Activated naive CD4-positive, alpha-beta T cell treated with anti-CD3 and anti-CD28 coated beads for 36 hours (primary cell): ENCODE measurements around the gene BLACAT1. TPM values are rescaled to one million over a fixed set of nuclear protein-coding genes. Genes with fewer than 3 reads are reported as not detected.

Experiments used
- CTCF ChIA-PET: fragments of 350-600 bp; sonication (Branson Sonifier 250); formaldehyde crosslinking; loops from one replicate; lab custom pipeline; 2021; ENCODE audit warnings: antibody characterized with exemption; lab: Charles Lee
- DNase-seq: peaks from one replicate; pipeline ENCODE4 v3.0.0-alpha.2; 2020
- H3K27ac Mint-ChIP-seq: one replicate; pipeline ENCODE4 v1.8.0; 2021; ENCODE audit warnings: mild to moderate bottlenecking, mixed read lengths
- H3K27me3 Mint-ChIP-seq: one replicate; pipeline ENCODE4 v1.8.0; 2021; ENCODE audit warnings: low read depth, mixed read lengths
- H3K36me3 Mint-ChIP-seq: one replicate; pipeline ENCODE4 v1.8.0; 2021; ENCODE audit warnings: low read depth, mixed read lengths
- H3K4me1 Mint-ChIP-seq: one replicate; pipeline ENCODE4 v1.8.0; 2021; ENCODE audit warnings: low read depth, mixed read lengths
- H3K4me3 Mint-ChIP-seq: one replicate; pipeline ENCODE4 v1.8.0; 2021; ENCODE audit warnings: mild to moderate bottlenecking, moderate library complexity, mixed read lengths
- H3K9me3 Mint-ChIP-seq: one replicate; pipeline ENCODE4 v1.8.0; 2021; ENCODE audit warnings: mixed read lengths
- intact Hi-C: fragments of 100-400 bp; cut with micrococcal nuclease; formaldehyde crosslinking; loops from one replicate; pipeline ENCODE4 v1.15.1; 2023
- total RNA-seq, 2 experiments: library from RNA; stranded (reverse); gene quantifications; one replicate each; pipeline ENCODE4 v1.2.3, GENCODE V29; 2021

The BLACAT1 gene
- total RNA-seq, result under 1 TPM; 0.14 to 0.30 TPM

DNA sequence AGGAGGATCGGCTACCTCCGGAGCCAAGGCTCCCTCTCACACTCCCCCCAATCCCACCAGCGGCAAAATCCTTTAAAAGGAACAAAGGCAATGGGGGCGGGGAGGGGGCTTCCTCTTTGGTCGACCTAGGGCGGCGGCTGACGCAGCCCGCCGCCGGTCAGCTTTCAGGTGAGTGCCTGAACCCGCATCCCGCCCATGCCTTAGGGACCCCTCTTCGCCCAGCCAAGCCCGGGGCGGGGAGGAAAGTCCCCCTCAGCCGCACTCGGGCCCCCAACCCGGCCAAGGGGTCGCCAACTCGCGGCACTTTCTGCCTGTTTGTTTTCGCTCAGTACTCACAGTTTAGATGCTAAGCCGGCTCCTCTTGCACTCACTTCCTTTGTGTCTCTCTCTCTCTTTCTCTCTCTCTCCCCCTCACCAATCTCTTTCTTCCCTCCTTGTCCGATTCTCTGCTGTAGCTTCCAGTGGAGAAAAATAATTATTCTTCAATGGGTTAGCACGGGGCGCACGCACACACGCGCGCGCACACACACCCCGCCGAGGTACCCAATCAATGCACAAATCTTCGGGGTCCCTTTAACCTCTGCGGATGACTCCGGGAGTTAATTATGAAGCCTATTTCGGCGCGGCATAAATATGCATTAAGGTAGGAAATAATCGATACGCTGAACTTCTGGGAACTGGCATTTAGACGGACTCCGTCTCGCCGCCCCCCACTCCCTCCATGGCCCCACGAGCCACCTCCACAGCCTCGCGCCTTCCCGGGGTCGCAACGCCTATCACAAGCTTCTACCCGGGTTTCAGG lies at the start of gene BLACAT1:
Gene BLACAT1 (minus strand): TSS at position 465 of the 802 bp plus-strand sequence.
- H3K27me3 Mint-ChIP-seq, result peaks cover 70% of the 10 kb centered on the region

DNA sequence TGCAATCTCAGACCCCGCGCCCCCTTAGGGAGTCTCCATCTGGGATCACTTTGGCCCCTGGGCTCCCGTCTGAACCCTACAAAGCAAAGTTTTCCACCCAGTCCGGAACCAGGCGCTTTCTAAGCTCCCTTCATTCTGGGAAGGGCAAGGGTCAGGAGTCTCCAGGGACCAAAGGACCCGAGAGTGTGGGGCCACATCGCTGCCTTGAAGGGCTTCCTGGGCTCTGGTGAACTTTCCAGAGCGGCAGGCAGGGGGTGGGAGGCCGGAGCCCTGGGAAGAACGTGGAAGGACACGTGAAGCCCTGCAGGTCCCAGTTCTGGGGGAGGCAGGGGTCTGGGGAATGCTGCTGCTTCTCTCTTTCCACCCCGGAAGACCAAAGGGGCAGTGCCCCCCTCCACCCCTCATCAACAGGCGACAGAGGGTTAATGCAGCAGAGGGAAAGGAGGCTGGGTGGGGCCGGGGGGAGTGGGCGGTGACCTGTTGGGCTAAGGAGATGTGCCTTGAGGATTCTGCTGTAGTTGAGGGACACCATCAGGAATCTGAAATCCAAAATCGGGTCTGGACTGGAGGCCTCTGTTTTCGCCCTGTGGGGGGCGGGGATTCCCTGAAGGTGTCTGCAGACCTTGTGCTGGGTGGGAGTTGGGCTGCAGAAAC lies 49.4 kb upstream of the BLACAT1 start:
- Mint-ChIP-seq H3K4me3 (peak overlapping the region; percentile 65), H3K27me3 (no peaks in the 10 kb centered on the region), H3K4me1 (peaks cover 13% of the 10 kb centered on the region), H3K36me3 (no peaks in the 10 kb centered on the region), H3K9me3 (no peaks in the 10 kb centered on the region), H3K27ac (no peak overlapping the region)
- no peak for DNase-seq
- CTCF ChIA-PET, result interaction anchor here (1.0 to 1.4 kb wide), 3 partner anchors 19 to 151 kb away, joined by 3 read pairs; no protein-coding TSS in a partner anchor
- intact Hi-C loops, result no loop called here

More for the DNA sequence above, at the start of gene BLACAT1:
- Mint-ChIP-seq H3K36me3 (no peaks in the 10 kb centered on the region), H3K4me3 (peak within 1 kb of the TSS; percentile 64), H3K4me1 (peaks cover 10% of the 10 kb centered on the region), H3K27ac (no peak within 1 kb of the TSS), H3K9me3 (no peaks in the 10 kb centered on the region)
- DNase-seq, result no peak
- intact Hi-C loops, result no loop called here
- CTCF ChIA-PET, result interaction anchor here (0.8 to 1.5 kb wide), 6 partner anchors 29 to 131 kb away, joined by 3 to 4 read pairs (median 3); no protein-coding TSS in a partner anchor

GRCh38 chr1:205504311-205505075 lies 48.6 kb upstream of the BLACAT1 start, which contains the start of gene CDK18:
TSS of gene CDK18 (plus strand) at chr1:205504669. CDS start at chr1:205523168, 18,499 bp downstream.
- H3K9me3 Mint-ChIP-seq, result no peaks in the 10 kb centered on the region
- CTCF ChIA-PET, result interaction anchor here (1.0 to 1.4 kb wide), 3 partner anchors 20 to 150 kb away, joined by 3 read pairs; no protein-coding TSS in a partner anchor
- no peak within 1 kb of the TSS for H3K27ac Mint-ChIP-seq
- peak; percentile 58 for DNase-seq
- H3K4me1 Mint-ChIP-seq, result peaks cover 13% of the 10 kb centered on the region
- intact Hi-C loops, result no loop called here
- no peaks in the 10 kb centered on the region for H3K27me3 Mint-ChIP-seq
- H3K36me3 Mint-ChIP-seq, result no peaks in the 10 kb centered on the region
- peak within 1 kb of the TSS; percentile 65 for H3K4me3 Mint-ChIP-seq

DNA sequence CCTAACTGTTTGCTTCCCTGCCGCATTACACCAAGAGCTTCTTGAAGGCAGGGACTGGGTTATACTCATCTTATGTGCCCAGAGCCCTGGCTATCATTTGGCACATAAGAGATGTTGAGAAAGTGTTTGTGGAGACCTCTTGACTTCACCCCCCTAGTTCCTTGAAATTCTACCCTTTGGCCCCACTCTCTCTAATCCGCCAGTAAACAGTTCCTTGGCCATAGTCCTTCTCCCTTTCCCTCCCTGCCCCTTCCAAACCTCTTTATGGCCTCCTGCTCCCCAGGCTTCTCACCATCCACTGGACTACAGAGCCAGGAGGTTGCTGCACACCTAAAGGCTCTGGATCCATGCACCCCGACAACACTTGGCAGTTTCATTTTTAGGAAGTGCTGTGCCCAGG lies 47.1 kb upstream of the BLACAT1 start:
- CTCF ChIA-PET, result interaction anchor here (1.1 to 6.4 kb wide), 2 partner anchors 9 to 15 kb away, joined by 6 to 45 read pairs; no protein-coding TSS in a partner anchor

DNA sequence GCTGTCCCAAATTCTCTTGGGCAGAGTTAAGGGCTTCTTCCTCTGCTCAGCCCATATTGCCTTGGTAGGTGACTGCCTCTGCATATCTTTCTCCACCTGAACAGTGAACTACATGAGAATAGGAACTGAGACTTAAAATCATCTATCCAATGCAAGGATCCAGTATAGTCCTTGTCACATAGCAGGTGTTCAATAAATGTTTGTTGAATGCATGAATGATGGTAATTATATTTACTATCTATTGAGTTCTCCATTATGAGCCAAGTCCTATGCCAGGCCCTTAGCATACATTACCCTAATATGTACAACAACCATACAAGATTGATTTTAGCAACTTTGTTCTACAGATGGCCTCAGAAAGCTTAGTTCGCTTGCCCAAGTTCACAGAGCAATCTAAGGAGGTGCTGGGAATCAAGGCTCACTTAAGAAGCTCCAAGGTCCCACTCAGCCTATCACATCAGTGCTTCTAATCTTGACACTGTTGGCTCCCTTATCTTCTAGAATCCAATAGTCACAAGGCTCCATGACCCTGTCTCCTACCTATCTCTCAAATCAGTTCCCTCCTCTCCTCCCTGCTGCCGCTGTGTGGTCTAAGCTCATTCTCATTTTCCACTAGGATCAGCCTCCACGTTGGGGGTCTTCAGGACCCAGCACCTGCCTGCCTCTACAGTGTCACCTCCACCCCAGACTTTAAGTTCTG lies 46.4 kb upstream of the BLACAT1 start:
- intact Hi-C loops, result no loop called here
- no peak overlapping the region for H3K4me3 Mint-ChIP-seq
- H3K27ac Mint-ChIP-seq, result no peak overlapping the region
- peaks cover 13% of the 10 kb centered on the region for H3K4me1 Mint-ChIP-seq
- CTCF ChIA-PET, result interaction anchor here (1.1 to 6.4 kb wide), 4 partner anchors 9 to 1004 kb away, joined by 3 to 45 read pairs (median 5); no protein-coding TSS in a partner anchor
- no peaks in the 10 kb centered on the region for H3K36me3 Mint-ChIP-seq
- no peak for DNase-seq
- H3K27me3 Mint-ChIP-seq, result no peaks in the 10 kb centered on the region
- no peaks in the 10 kb centered on the region for H3K9me3 Mint-ChIP-seq

More for the DNA sequence above, 47.1 kb upstream of the BLACAT1 start:
- Mint-ChIP-seq H3K36me3 (no peaks in the 10 kb centered on the region), H3K27me3 (no peaks in the 10 kb centered on the region), H3K27ac (no peak overlapping the region), H3K4me1 (peaks cover 13% of the 10 kb centered on the region), H3K4me3 (no peak overlapping the region), H3K9me3 (no peaks in the 10 kb centered on the region)
- DNase-seq, result no peak
- intact Hi-C loops, result no loop called here

DNA sequence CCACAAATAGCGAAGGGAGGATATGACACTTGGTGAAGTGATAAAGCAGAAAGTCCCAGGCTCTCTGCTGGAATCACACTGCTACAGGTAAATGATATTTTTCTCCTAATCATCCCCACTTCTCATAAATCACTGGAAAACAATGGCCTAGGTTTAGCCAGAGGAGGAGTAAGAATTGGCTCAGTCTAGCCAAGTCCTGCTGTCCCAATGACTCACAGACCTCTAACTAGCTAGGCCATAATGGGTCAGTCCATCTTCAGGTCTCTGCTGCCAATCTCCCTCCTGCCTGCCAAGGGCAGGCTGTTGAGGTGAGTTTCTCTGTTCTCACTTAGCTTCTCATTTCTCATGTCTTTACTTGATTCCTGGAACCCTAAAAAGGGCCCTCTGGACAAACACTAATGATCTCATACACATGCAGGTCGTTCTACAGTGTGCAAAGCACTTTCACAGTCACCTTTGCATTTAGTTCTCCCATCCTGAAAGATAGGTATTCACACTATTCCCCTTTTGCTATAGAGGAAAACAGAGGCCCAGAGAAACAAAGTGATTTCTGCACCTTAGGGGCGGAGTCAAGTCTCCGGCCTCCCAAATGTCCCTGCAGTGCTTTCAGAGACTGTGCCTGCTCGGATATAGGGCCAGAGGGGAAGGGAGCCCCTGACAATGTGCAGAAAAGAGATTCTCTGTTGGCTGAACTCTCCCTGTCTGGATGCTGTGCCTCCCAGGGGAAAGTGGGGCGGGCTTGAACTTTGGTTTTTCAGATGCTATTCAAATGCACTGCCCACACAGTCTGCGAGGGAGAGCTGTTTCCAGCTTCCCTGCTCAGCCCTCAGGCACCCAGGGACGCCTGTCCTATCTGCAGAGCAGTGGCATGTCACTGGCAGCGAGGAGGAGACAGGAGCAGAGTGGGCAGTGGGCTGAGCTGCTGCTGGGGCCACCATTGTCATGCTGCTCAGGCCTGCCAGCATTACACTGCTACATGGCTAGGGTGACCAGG lies 44.7 kb upstream of the BLACAT1 start:
- no peaks in the 10 kb centered on the region for H3K36me3 Mint-ChIP-seq
- no peaks in the 10 kb centered on the region for H3K9me3 Mint-ChIP-seq
- H3K4me3 Mint-ChIP-seq, result no peak overlapping the region
- peaks cover 12% of the 10 kb centered on the region for H3K4me1 Mint-ChIP-seq
- no peak overlapping the region for H3K27ac Mint-ChIP-seq
- CTCF ChIA-PET, result interaction anchor here (0.8 to 6.4 kb wide), 4 partner anchors 13 to 24 kb away, joined by 3 to 45 read pairs (median 6); no protein-coding TSS in a partner anchor
- intact Hi-C loops, result no loop called here
- no peak for DNase-seq
- peaks cover 3% of the 10 kb centered on the region for H3K27me3 Mint-ChIP-seq

GRCh38 chr1:205499789-205500188 lies 43.9 kb upstream of the BLACAT1 start:
- Mint-ChIP-seq H3K9me3 (no peaks in the 10 kb centered on the region), H3K27ac (no peak overlapping the region), H3K4me3 (no peak overlapping the region), H3K4me1 (peaks cover 5% of the 10 kb centered on the region), H3K36me3 (no peaks in the 10 kb centered on the region), H3K27me3 (peaks cover 3% of the 10 kb centered on the region)
- intact Hi-C loops, result no loop called here
- CTCF ChIA-PET, result interaction anchor here (1.4 to 6.4 kb wide), 3 partner anchors 12 to 159 kb away, joined by 3 to 45 read pairs (median 8); no protein-coding TSS in a partner anchor
- DNase-seq, result no peak

- H3K9me3 Mint-ChIP-seq, result no peaks in the 10 kb centered on the region
- H3K36me3 Mint-ChIP-seq, result no peaks in the 10 kb centered on the region
- no peak overlapping the region for H3K27ac Mint-ChIP-seq
- CTCF ChIA-PET, result interaction anchor here (1.2 to 6.4 kb wide), 2 partner anchors 10 to 28 kb away, joined by 4 to 45 read pairs; no protein-coding TSS in a partner anchor
- DNase-seq, result no peak
- no peak overlapping the region for H3K4me3 Mint-ChIP-seq
- intact Hi-C loops, result no loop called here
- H3K4me1 Mint-ChIP-seq, result no peaks in the 10 kb centered on the region
- H3K27me3 Mint-ChIP-seq, result peaks cover 17% of the 10 kb centered on the region
These were observed 41.5 kb upstream of the BLACAT1 start for GRCh38 chr1:205497351-205497750.

- intact Hi-C loops, result no loop called here
- Mint-ChIP-seq H3K9me3 (no peaks in the 10 kb centered on the region), H3K36me3 (no peaks in the 10 kb centered on the region), H3K4me1 (no peaks in the 10 kb centered on the region), H3K27me3 (peaks cover 19% of the 10 kb centered on the region), H3K27ac (no peak overlapping the region), H3K4me3 (no peak overlapping the region)
- no peak for DNase-seq
- CTCF ChIA-PET, result interaction anchor here (1.1 to 1.2 kb wide), 2 partner anchors 28 kb away, joined by 4 read pairs; no protein-coding TSS in a partner anchor
These were observed 40.8 kb upstream of the BLACAT1 start for GRCh38 chr1:205496661-205497060.

DNA sequence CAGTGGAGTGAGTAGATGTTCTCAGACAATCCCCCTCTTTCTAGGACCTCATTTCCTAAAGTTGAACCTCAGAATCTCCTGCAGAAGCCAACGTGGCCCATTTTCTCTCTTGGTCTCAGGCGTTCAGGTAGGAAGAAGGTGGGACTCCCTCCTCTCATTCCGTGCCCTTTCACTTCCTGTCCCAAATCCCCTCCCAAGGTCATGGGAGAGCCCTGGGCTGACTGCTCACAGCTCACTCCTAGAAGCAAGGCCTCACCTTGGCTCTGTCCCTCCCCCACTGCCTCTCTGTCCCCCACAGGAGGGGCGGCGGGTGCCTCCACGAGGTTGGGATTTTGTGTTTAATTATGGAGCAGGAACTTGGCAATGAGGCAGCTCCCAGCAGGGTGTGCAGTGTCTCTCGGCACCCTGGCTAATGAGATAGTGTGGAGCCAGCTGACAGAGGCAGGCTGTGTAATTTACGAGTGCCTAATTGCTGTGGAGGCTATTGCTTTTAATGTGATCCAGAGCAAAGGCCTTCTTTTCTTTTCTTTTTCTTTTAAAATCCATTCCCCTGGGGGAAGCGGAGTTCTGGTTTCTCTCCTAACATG lies 39.5 kb upstream of the BLACAT1 start:
- no peaks in the 10 kb centered on the region for H3K9me3 Mint-ChIP-seq
- H3K27ac Mint-ChIP-seq, result no peak overlapping the region
- intact Hi-C loops, result no loop called here
- CTCF ChIA-PET, result interaction anchor here (1.1 to 1.2 kb wide), 3 partner anchors 9 to 98 kb away, joined by 3 to 4 read pairs (median 4); no protein-coding TSS in a partner anchor
- H3K4me1 Mint-ChIP-seq, result no peaks in the 10 kb centered on the region
- H3K4me3 Mint-ChIP-seq, result no peak overlapping the region
- H3K36me3 Mint-ChIP-seq, result no peaks in the 10 kb centered on the region
- no peak for DNase-seq
- H3K27me3 Mint-ChIP-seq, result peaks cover 26% of the 10 kb centered on the region
